H1 (cell line): Measurements from ENCODE around the gene GLTPD2.

Experiments used
- HDAC6 ChIP-seq: IDR thresholded peaks from one replicate; pipeline ENCODE4 v1.7.1; 2012; ENCODE audit warnings: low read depth, mild to moderate bottlenecking, inconsistent platforms, low read length, moderate library complexity
- PHF8 ChIP-seq: fragments of 200-600 bp; sonication (generic); conservative IDR thresholded peaks from 2 replicates; pipeline ENCODE4 v1.7.1; 2012; ENCODE audit warnings: low read depth, mild to moderate bottlenecking, inconsistent platforms, low read length, moderate library complexity
- SIRT6 ChIP-seq: IDR thresholded peaks from one replicate; pipeline ENCODE4 v1.7.1; 2012; ENCODE audit warnings: low read length, inconsistent platforms
- SP4 ChIP-seq: IDR thresholded peaks from 2 replicates; pipeline ENCODE4 v1.6.1; 2012; ENCODE audit warnings: low read length, inconsistent platforms
- TAF1 ChIP-seq: IDR thresholded peaks from 2 replicates; pipeline ENCODE4 v1.6.1; 2011; ENCODE audit warnings: mild to moderate bottlenecking, low read depth, low read length
- TF ChIP-seq, protein P1 (sequence below), 3 experiments: IDR thresholded peaks; 1 replicate in 2 of 3; 2 replicates in 1 of 3; pipeline versions ENCODE4 v1.5.1 to v1.6.1; 2011; ENCODE audit warnings: low read length in 3 of 3, mild to moderate bottlenecking in 3 of 3, inconsistent platforms in 2 of 3, low read depth in 1 of 3, moderate library complexity in 1 of 3; ENCODE audit not compliant: insufficient read depth in 1 of 3; ENCODE audit errors: control extremely low read depth in 1 of 3
- TF ChIP-seq, protein P2 (sequence below): IDR thresholded peaks from 2 replicates; pipeline ENCODE4 v1.6.1; 2011; ENCODE audit warnings: low read length, improper control_type of control experiment

DNA sequence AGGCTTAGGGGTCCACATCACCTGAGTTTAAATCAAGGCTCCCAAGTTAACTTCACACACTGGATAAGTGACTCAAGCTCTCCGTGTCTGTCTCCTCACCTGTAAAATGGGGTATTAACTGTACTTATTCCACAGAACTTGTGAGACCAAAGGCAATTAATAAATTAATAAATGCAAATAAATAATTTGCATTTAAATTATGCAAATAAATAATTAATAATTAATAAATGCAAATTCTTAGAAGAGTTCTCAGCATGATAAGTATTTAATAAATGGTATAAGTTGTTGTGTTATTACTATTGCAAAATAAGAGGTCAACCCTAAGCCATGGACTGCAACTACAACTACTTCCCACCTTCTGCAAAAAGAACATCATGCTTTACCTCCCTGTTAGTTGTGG, 35.4 kb upstream of the GLTPD2 start:
- TF ChIP-seq TAF1 (no peak), PHF8 (no peak), HDAC6 (no peak), SIRT6 (no peak), SP4 (no peak)
- TF ChIP-seq, protein P1, sequence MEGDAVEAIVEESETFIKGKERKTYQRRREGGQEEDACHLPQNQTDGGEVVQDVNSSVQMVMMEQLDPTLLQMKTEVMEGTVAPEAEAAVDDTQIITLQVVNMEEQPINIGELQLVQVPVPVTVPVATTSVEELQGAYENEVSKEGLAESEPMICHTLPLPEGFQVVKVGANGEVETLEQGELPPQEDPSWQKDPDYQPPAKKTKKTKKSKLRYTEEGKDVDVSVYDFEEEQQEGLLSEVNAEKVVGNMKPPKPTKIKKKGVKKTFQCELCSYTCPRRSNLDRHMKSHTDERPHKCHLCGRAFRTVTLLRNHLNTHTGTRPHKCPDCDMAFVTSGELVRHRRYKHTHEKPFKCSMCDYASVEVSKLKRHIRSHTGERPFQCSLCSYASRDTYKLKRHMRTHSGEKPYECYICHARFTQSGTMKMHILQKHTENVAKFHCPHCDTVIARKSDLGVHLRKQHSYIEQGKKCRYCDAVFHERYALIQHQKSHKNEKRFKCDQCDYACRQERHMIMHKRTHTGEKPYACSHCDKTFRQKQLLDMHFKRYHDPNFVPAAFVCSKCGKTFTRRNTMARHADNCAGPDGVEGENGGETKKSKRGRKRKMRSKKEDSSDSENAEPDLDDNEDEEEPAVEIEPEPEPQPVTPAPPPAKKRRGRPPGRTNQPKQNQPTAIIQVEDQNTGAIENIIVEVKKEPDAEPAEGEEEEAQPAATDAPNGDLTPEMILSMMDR (IDR thresholded peaks at IDR 0.05; ENCODE audit: control extremely low read depth in 1 of 3, insufficient read depth in 1 of 3, low read depth in 1 of 3, low read length in 3 of 3), result no peak
- TF ChIP-seq, protein P2, sequence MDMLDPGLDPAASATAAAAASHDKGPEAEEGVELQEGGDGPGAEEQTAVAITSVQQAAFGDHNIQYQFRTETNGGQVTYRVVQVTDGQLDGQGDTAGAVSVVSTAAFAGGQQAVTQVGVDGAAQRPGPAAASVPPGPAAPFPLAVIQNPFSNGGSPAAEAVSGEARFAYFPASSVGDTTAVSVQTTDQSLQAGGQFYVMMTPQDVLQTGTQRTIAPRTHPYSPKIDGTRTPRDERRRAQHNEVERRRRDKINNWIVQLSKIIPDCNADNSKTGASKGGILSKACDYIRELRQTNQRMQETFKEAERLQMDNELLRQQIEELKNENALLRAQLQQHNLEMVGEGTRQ, result no peak
